Caki2 (cell line): ENCODE results near the gene PRKAA2. TPM values are rescaled to one million over a fixed set of nuclear protein-coding genes. Genes with fewer than 3 reads are reported as not detected.
"Not testable (repeated sequence)": the region's sequence is repeated elsewhere in the genome, so short reads cannot be mapped to it uniquely, and the experiment has no call there.

ENCODE experiments used
- DNase-seq: peaks from one replicate; pipeline ENCODE4 v3.0.0-alpha.2; 2015; ENCODE audit warnings: low read depth
- in situ Hi-C: cut with HindIII; loops from 2 replicates; pipeline ENCODE4 v1.10.0; 2016; ENCODE audit warnings: low sequenced_read_pairs, low pct_unique_long_range_greater_than_20kb, mixed read lengths
- total RNA-seq: library from RNA; depleted of rRNA; stranded (reverse); fragments of >200 nt; shearing (Covaris generic); gene quantifications from 2 replicates; pipeline ENCODE4 v1.2.3, GENCODE V29; 2014; ENCODE audit warnings: low replicate concordance; rRNA removed

The PRKAA2 gene
- 3.9 and 4.9 TPM in 2 replicates for total RNA-seq

DNA sequence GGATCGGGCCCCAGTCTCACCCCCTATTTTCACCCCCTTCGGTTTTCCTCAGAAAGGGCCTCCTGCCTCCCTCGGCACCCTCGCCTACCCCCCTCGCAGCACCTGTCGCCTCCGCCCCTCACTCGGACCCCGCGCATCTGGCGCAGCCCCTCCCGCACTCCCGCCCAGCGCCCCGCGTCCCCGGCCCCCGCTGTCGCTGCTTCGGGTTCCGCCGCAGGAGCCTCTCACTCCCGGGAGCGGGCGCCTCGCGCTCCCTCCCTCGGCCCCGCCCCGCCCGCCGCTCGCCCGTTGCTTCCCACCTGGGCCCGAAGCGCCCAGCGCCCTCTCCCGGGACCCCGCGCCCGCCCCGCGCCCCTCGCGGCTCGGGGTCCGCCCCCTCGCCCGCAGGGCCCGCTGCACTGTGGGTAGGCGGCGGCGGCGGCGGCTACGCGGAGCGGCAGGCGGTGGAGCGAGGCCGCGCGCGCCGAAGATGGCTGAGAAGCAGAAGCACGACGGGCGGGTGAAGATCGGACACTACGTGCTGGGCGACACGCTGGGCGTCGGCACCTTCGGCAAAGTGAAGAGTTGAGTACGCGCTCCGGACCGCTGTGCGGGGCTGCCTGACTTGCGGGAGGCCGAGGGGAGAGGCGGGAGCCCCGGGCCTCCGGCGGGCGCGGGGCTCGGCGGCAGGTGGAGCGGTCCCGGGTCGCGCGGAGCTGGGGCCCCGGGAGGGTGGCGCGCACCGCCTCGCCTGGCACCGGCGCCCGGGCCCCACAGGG lies at the start of gene PRKAA2:
Gene PRKAA2, plus strand, starts transcription at position 396 of the 758 bp plus-strand sequence. Its CDS starts 74 bp downstream, at position 470.
- DNase-seq: peak; percentile 58
- in situ Hi-C loops: no loop called here

DNA sequence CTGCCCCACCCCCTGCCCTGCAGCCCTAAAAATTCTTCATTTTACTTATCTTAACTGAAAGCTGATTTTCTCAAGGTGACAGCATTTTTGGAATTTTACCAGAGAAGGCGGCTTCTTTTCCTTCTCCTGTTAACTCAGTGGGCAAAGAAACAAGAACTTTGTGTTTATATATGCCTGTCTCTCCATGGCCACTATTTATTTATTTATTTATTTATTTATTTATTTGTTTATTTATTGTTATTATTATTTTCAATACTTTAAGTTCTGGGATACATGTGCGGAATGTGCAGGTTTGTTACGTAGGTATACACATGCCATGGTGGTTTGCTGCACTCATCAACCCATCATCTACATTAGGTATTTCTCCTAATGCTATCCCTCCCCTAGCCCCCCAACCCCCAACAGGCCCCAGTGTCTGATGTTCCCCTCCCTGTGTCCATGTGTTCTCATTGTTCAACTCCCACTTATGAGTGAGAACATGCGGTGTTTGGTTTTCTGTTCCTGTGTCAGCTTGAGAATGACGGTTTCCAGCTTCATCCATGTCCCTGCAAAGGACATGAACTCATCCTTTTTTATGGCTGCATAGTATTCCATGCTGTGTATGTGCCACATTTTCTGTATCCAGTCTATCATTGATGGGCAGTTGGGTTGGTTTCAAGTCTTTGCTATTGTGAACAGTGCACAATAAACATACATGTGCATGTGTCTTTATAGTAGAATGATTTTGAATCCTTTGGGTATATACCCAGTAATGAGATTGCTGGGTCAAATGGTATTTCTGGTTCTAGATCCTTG lies 49.5 kb upstream of the PRKAA2 start:
- in situ Hi-C loops, DNase-seq: not testable (repeated sequence)

DNA sequence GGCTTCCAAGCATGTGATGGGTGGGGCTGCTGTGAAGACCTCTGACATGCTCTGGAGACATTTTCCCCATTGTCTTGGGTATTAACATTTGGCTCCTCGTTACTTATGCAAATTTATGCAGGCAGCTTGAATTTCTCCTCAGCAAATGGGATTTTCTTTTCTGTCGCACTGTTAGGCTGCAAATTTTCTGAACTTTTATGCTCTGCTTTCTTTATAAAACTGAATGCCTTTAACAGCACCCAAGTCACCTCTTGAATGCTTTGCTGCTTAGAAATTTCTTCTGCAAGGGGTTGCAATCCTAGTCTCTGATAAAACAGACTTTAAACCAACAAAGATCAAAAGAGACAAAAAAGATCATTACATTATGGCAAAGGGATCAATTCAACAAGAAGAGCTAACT lies 35.0 kb upstream of the PRKAA2 start:
- DNase-seq, in situ Hi-C loops: not testable (repeated sequence)

DNA sequence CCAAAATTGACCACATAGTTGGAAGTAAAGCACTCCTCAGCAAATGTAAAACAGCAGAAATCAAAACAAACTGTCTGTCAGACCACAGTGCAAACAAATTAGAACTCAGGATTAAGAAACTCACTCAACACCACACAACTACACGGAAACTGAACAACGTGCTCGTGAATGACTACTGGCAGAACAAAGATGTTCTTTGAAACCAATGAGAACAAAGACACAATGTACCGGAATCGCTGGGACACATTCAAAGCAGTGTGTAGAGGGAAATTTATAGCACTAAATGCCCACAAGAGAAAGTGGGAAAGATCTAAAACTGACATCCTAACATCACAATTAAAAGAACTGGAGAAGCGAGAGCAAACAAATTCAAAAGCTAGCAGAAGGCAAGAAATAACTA lies 34.3 kb upstream of the PRKAA2 start:
- DNase-seq, in situ Hi-C loops: not testable (repeated sequence)

DNA sequence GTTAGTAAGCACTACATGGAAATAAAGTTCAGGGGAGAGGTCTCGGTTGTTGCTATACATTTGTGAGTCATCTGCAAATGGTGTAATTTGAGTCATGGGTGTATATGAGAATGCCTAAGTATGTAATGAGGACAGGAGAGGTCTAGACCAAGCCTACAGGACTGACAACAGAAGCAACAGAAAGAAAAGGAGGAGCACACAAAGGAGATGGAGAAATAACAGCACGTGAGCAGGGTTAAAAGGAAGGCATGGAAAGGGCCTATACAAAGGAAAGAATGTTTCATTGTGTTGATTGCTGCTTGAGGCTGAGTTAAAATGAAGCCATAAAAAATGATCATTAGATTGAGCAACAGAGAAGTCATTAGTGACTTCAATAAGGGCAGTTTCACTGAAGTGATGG lies 28.0 kb upstream of the PRKAA2 start:
- in situ Hi-C loops: no loop called here
- DNase-seq: no peak

DNA sequence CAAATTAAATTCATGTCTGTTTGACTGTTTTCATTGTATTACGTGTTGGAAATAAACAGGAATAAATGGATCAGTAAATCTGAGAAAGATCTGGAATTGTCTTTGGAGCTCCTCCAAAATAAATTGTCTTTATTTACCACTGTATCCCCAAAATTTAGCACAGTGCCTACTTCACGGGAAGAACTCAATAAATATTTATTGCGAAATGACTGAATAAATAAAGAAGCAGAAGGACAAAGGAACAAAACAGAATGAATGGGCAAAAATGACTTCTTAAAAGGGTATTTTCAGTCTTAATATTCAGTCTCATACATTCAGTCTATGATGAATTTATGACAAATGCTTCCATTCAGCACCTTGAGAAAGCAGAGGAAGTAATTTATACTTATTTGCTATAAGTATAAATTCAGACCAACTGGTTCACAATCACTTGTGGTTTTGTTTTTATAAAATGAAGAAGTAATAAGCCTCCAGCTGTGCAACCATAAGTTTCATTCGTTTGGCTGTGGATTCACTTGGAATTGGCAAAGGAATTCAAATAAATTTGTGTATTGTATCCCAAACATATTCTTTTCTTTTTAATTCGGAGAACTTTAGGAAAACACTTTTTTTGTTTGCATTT lies 19.2 kb upstream of the PRKAA2 start:
- in situ Hi-C loops: no loop called here
- DNase-seq: no peak

DNA sequence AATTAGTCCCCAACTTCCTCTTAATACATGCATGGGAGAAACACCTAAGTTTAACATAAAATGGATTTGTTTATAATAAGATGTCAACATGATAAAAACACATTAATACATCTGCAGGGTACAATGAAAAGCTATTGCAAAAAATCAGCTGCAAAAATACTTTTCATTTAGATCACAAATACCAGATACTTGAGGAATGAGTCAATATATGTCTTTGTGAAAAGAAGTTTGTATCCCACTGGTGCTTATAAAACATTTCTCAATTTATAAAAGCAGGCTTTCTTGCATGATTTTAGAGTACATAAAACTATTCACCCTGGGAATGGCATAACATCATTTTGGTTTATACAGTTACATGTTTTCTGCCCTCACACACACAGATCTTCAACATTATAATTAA lies 18.6 kb upstream of the PRKAA2 start:
- in situ Hi-C loops: no loop called here
- no peak for DNase-seq

DNA sequence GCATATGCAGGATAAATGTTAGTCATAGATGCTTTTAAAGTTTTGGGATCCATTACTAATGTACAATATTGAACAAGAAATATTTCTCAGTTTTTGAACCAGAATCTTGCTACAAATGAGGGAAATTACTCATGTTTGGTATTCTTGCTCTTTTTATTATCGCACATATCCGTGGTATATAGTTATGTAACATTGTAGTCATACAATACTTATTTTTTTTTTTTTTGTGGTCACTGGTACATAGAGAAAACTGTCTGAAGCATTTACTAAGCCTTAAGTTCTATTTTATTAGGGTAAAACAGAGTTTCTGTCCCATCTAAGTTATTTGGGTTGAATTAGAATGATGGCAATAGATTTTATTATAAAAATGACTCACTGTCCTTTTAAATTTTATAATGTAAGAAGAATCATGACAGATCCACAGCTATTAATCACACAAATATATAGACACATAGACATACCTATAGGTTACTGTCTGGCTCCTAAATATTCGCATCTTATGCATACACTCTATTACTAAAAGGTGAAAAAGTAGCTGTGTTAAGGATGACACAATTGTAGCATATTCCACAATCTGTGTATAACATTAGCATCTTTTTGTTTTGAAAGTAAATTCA lies 18.0 kb upstream of the PRKAA2 start:
- no peak for DNase-seq
- in situ Hi-C loops: no loop called here

DNA sequence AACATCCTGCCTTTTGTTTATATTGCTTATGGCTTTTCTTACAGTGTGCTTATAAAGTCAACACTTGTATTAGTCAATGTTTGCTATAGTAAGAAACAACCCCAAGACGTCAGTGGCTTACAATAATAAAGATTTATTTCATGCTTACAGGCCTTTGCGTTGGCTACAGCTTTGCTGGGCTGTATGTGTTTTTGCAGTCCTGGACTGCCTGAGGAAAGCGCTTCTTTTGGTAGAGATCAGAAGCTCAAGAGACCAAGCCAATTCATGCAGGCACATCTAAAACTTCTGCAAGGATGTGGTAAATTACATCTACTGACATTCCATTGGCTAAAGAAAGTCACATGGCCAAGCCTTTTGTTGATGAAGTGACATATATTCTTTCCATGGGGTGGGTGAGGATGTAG lies 17.5 kb upstream of the PRKAA2 start:
- in situ Hi-C loops: no loop called here
- peak; percentile 31 for DNase-seq

DNA sequence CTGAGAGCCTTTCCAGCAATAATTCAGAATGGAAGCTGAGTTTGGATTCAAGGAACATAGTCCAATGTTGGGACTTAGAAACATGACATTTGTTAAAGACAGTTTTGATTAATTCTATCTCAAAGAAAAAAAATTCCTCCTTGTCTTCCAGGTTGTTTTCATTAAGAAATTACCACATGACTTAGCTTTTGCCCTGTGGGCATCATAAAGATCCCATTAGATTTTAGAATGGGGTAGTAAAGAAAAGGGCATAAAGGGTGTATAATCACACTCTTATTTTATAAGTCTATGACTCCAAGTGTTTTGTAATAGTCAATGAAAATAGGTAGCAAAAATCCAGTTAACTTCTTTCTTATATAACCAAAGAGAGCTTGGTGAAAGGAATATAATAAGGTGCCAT lies 14.3 kb upstream of the PRKAA2 start:
- DNase-seq: no peak
- in situ Hi-C loops: no loop called here

DNA sequence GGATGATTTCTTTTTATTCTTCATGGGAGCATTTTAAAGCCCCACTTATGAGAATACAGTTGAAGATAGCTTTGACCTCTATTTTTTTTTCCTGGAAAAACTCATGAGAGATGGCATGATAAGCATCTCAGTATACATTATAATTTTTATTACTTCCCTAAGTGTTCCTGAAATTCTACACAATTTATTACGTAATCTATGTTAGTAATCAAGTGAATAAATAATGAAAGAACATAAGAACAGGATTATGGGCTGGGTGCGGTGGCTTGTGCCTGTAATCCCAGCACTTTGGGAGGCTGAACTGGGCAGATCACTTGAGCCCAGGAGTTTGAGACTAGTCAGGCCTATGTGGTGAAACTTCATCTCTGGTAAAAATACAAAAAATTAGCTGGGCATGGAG lies 13.2 kb upstream of the PRKAA2 start:
- in situ Hi-C loops: no loop called here
- DNase-seq: no peak

DNA sequence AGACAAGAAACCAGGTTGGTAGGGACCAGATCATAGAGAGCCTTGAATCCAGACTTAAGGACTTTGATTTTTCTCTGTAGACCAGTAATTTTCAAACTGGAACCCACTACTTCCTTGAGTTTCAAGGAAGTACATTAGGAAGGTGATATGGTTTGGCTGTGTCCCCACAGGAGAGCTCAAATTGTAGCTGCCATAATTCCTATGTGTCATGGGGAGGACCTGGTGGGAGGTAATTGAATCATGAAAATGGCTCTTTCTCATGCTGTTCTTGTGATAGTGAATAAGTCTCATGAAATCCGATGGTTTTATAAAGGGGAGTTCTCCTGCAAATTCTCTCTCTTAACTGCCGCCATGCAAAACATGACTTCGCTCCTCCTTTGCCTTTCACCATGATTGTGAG lies 10.1 kb upstream of the PRKAA2 start:
- in situ Hi-C loops: no loop called here
- no peak for DNase-seq

DNA sequence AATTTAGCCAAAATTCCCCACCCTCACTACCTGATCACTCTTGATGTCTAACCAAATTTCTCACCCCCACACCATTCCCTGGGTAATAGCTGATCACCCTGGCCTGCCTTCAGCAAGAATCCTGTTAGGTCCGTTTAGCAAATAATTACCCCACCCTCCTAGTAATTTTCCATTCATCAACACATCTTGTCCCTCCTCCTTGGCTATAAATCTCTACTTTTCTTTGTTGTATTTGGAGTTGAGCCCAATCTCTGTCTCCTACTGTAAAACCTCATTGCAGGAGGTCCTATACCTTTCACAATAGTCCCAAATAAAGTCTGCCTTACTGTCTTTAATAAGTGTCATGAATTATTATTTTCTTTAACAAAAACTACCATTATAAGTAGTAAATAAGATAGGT lies 6.9 kb upstream of the PRKAA2 start:
- in situ Hi-C loops: no loop called here

DNA sequence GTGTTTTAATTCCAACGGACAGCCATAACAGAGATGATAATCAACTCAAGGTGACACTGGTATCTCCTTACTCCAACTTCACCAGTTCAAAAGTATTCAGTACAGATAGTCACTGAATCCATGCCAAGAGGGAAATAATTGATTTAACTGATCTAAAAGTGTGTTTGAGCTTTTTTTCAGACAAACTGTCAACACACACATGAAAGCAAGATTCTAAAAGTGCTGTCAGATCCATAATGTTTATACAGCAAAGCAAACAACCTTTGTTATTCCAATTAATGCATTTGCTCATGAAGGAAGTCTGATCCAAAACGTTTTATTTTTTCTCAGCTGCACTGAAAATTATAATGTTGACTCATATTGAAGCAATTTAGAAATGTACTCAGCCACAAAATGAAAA lies 5.9 kb upstream of the PRKAA2 start:
- in situ Hi-C loops: no loop called here
- no peak for DNase-seq

More for the DNA sequence above, 6.9 kb upstream of the PRKAA2 start:
- DNase-seq: no peak

DNA sequence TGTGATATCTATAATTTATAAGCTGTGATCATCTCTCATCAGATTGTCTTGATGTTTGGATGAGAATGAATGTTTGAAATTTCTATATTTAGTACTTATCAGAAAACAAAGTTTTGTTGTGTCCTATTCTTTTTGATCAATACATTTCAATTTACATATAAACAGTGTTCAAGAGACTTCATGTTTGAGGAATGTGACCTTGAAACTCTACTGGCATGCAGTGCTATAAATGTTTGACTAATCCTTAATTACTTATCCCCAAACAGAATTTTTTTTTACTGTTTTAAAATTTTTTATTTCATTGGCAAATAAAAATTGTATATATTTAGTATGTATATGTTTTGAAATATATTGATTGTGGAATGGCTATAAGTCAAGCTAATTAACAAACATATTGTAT lies 1.5 kb upstream of the PRKAA2 start:
- in situ Hi-C loops: no loop called here

DNA sequence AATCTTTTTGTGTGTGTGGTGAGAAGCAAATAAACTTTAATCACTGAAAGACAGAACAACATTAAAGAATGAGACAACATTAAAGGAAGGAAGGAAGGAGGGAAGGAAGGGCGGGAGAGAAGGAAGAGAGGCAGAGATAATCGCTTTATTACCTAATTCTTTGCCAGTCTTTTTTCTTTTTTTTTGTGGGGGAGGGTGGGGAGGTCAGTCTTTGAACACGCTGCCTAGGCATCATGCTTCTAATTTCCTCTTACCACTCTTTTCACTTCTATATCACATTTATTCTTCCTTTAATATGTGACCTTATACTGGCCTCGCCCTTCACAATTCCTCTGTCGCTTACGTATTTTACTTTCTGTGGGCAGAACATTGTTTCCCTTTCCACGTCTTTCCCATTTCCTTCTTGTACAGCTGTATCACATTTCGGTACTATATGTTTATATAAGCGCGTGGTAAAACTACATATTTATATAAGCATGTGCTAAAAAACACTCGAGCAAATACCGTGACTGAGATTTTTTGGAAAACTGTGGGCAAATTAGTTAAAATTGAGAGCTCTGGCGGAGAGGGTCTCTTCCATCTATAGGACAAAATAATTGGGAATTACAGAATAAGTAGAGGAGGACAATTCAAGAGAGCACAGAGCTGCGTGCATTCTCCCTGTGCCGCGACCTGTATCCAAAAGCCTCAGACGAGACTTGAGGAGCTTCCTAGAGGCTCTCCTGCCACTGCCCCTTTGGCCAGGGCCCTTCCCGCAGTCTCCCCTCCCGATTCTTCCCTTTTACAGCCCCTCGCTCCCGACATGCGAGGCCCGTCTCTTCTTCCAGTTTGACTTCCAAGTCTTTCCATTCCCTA lies 823 bp upstream of the PRKAA2 start:
- DNase-seq: peak; percentile 53
- in situ Hi-C loops: no loop called here

More for the DNA sequence above, 1.5 kb upstream of the PRKAA2 start:
- no peak for DNase-seq

DNA sequence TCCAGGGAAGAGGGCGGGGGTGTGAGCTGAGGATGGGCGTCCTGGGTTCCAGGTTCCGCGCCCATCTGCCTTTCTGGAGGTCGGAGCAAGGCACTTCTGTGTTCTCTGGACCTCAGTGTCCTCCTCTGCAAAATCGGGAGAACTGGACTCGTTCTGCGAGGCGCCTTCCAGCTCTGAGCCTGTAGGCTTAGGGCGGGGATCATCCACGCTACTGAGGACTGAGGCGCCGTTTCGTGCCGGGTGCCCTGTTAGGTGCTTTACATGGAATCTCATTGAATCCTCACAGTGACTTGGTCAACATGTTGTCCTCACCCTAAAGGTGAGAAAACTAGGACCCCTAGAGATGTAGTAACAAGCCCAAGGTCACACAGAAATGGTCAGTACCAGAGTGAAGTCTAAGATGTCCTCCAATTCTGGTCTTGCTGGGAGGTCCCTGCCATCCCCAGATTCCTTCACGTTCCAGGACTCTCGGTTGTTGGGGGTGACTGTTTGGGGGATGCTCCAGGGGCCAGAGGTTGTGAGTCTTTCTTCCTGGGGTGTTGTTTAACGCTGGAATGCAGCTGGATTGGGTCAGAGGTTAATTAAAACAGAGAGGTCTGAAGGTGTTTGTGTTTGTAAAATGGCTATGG lies 677 bp downstream of the PRKAA2 start:
- DNase-seq: peak; percentile 41
- in situ Hi-C loops: no loop called here
